ENCODE data around the gene LOXL3. TPM values are rescaled to one million over a fixed set of nuclear protein-coding genes. Genes with fewer than 3 reads are reported as not detected.

LOXL3 gene
- polyA plus RNA-seq, 2 donors: 0.71 to 0.79 TPM

GRCh38 chr2:74524005-74524404 is 29.7 kb downstream of the LOXL3 start:
- Histone ChIP-seq H3K4me3 (ENCODE audit: low read depth in 1 of 2, low read length in 2 of 2) (no peak overlapping the region), H3K36me3 (ENCODE audit: control insufficient read depth in 2 of 2, insufficient read depth in 2 of 2, low read length in 1 of 2) (peaks cover 7 to 11% of the 10 kb centered on the region in 2 donors), H3K9me3 (ENCODE audit: control insufficient read depth in 2 of 2, insufficient read depth in 1 of 2, low read depth in 1 of 2, low read length in 1 of 2) (no peaks in the 10 kb centered on the region), H3K27me3 (ENCODE audit: control insufficient read depth in 1 of 2, insufficient read depth in 2 of 2, low read length in 2 of 2) (no peaks in the 10 kb centered on the region), H3K4me1 (ENCODE audit: control insufficient read depth in 2 of 2, insufficient read depth in 2 of 2, low read length in 1 of 2) (peaks cover 4 to 8% of the 10 kb centered on the region in 2 donors), H3K27ac (ENCODE audit: low read depth in 2 of 2, low read length in 1 of 2) (no peak overlapping the region)
- WGBS, 2 donors: 79 to 82% methylated on average over 9 of the region's 9 CpGs

- H3K27me3 ChIP-seq (ENCODE audit: control insufficient read depth in 1 of 2, insufficient read depth in 2 of 2, low read length in 2 of 2): no peaks in the 10 kb centered on the region
- H3K4me1 ChIP-seq (ENCODE audit: control insufficient read depth in 2 of 2, insufficient read depth in 2 of 2, low read length in 1 of 2): no peaks in the 10 kb centered on the region
- no peaks in the 10 kb centered on the region for H3K9me3 ChIP-seq (ENCODE audit: control insufficient read depth in 2 of 2, insufficient read depth in 1 of 2, low read depth in 1 of 2, low read length in 1 of 2)
- H3K4me3 ChIP-seq (ENCODE audit: low read depth in 1 of 2, low read length in 2 of 2): no peak overlapping the region
- no peak overlapping the region for H3K27ac ChIP-seq (ENCODE audit: low read depth in 2 of 2, low read length in 1 of 2)
- peaks cover 7 to 8% of the 10 kb centered on the region in 2 donors for H3K36me3 ChIP-seq (ENCODE audit: control insufficient read depth in 2 of 2, insufficient read depth in 2 of 2, low read length in 1 of 2)
- WGBS, 2 donors: 74 to 83% methylated on average over 3 of the region's 3 CpGs
Observed at GRCh38 chr2:74522516-74522915, 31.2 kb downstream of the LOXL3 start.

- Histone ChIP-seq H3K4me1 (ENCODE audit: control insufficient read depth in 2 of 2, insufficient read depth in 2 of 2, low read length in 1 of 2) (peaks cover 18 to 20% of the 10 kb centered on the region in 2 donors), H3K36me3 (ENCODE audit: control insufficient read depth in 2 of 2, insufficient read depth in 2 of 2, low read length in 1 of 2) (no peaks in the 10 kb centered on the region), H3K4me3 (ENCODE audit: low read depth in 1 of 2, low read length in 2 of 2) (peak overlapping the region in 1 of 2 donors; percentile 20), H3K27ac (ENCODE audit: low read depth in 2 of 2, low read length in 1 of 2) (no peak overlapping the region), H3K9me3 (ENCODE audit: control insufficient read depth in 2 of 2, insufficient read depth in 1 of 2, low read depth in 1 of 2, low read length in 1 of 2) (peaks cover 0 to 8% of the 10 kb centered on the region in 2 donors), H3K27me3 (ENCODE audit: control insufficient read depth in 1 of 2, insufficient read depth in 2 of 2, low read length in 2 of 2) (peaks cover 4 to 34% of the 10 kb centered on the region in 2 donors)
- 62 to 67% methylated on average over 13 of the region's 13 CpGs for WGBS, 2 donors
Observed at GRCh38 chr2:74516650-74517049, 37.1 kb downstream of the LOXL3 start.

- Histone ChIP-seq H3K36me3 (ENCODE audit: control insufficient read depth in 2 of 2, insufficient read depth in 2 of 2, low read length in 1 of 2) (no peaks in the 10 kb centered on the region), H3K9me3 (ENCODE audit: control insufficient read depth in 2 of 2, insufficient read depth in 1 of 2, low read depth in 1 of 2, low read length in 1 of 2) (peaks cover 0 to 8% of the 10 kb centered on the region in 2 donors), H3K4me3 (ENCODE audit: low read depth in 1 of 2, low read length in 2 of 2) (peak overlapping the region; percentile 20 to 24), H3K4me1 (ENCODE audit: control insufficient read depth in 2 of 2, insufficient read depth in 2 of 2, low read length in 1 of 2) (peaks cover 18 to 20% of the 10 kb centered on the region in 2 donors), H3K27ac (ENCODE audit: low read depth in 2 of 2, low read length in 1 of 2) (no peak overlapping the region), H3K27me3 (ENCODE audit: control insufficient read depth in 1 of 2, insufficient read depth in 2 of 2, low read length in 2 of 2) (peaks cover 4 to 34% of the 10 kb centered on the region in 2 donors)
- WGBS, 2 donors: 7 to 11% methylated on average over 70 to 72 of the region's 72 CpGs
Observed at GRCh38 chr2:74515981-74516633, 37.6 kb downstream of the LOXL3 start.

GRCh38 chr2:74515271-74515980 is 38.3 kb downstream of the LOXL3 start:
- H3K27me3 ChIP-seq (ENCODE audit: control insufficient read depth in 1 of 2, insufficient read depth in 2 of 2, low read length in 2 of 2): peaks cover 4 to 34% of the 10 kb centered on the region in 2 donors
- H3K4me3 ChIP-seq (ENCODE audit: low read depth in 1 of 2, low read length in 2 of 2): peak overlapping the region; percentile 13 to 20
- peaks cover 18 to 20% of the 10 kb centered on the region in 2 donors for H3K4me1 ChIP-seq (ENCODE audit: control insufficient read depth in 2 of 2, insufficient read depth in 2 of 2, low read length in 1 of 2)
- H3K9me3 ChIP-seq (ENCODE audit: control insufficient read depth in 2 of 2, insufficient read depth in 1 of 2, low read depth in 1 of 2, low read length in 1 of 2): peaks cover 0 to 8% of the 10 kb centered on the region in 2 donors
- WGBS, 2 donors: 6 to 7% methylated on average over 59 to 60 of the region's 60 CpGs
- no peak overlapping the region for H3K27ac ChIP-seq (ENCODE audit: low read depth in 2 of 2, low read length in 1 of 2)
- no peaks in the 10 kb centered on the region for H3K36me3 ChIP-seq (ENCODE audit: control insufficient read depth in 2 of 2, insufficient read depth in 2 of 2, low read length in 1 of 2)

GRCh38 chr2:74514368-74515270 is 39.1 kb downstream of the LOXL3 start, which contains the start of gene TLX2:
Gene TLX2 (plus strand): TSS chr2:74514450. CDS start chr2:74514807, 357 bp downstream.
- Histone ChIP-seq H3K9me3 (ENCODE audit: control insufficient read depth in 2 of 2, insufficient read depth in 1 of 2, low read depth in 1 of 2, low read length in 1 of 2) (peaks cover 0 to 8% of the 10 kb centered on the region in 2 donors), H3K36me3 (ENCODE audit: control insufficient read depth in 2 of 2, insufficient read depth in 2 of 2, low read length in 1 of 2) (no peaks in the 10 kb centered on the region), H3K27me3 (ENCODE audit: control insufficient read depth in 1 of 2, insufficient read depth in 2 of 2, low read length in 2 of 2) (peaks cover 4 to 34% of the 10 kb centered on the region in 2 donors), H3K4me1 (ENCODE audit: control insufficient read depth in 2 of 2, insufficient read depth in 2 of 2, low read length in 1 of 2) (peaks cover 18 to 20% of the 10 kb centered on the region in 2 donors), H3K27ac (ENCODE audit: low read depth in 2 of 2, low read length in 1 of 2) (no peak within 1 kb of the TSS), H3K4me3 (ENCODE audit: low read depth in 1 of 2, low read length in 2 of 2) (no peak within 1 kb of the TSS)
- 4% methylated on average over 69 to 82 of the region's 82 CpGs for WGBS, 2 donors

- no peaks in the 10 kb centered on the region for H3K36me3 ChIP-seq (ENCODE audit: control insufficient read depth in 2 of 2, insufficient read depth in 2 of 2, low read length in 1 of 2)
- H3K27ac ChIP-seq (ENCODE audit: low read depth in 2 of 2, low read length in 1 of 2): no peak overlapping the region
- peaks cover 18 to 20% of the 10 kb centered on the region in 2 donors for H3K4me1 ChIP-seq (ENCODE audit: control insufficient read depth in 2 of 2, insufficient read depth in 2 of 2, low read length in 1 of 2)
- H3K27me3 ChIP-seq (ENCODE audit: control insufficient read depth in 1 of 2, insufficient read depth in 2 of 2, low read length in 2 of 2): peaks cover 4 to 34% of the 10 kb centered on the region in 2 donors
- no peak overlapping the region for H3K4me3 ChIP-seq (ENCODE audit: low read depth in 1 of 2, low read length in 2 of 2)
- H3K9me3 ChIP-seq (ENCODE audit: control insufficient read depth in 2 of 2, insufficient read depth in 1 of 2, low read depth in 1 of 2, low read length in 1 of 2): peaks cover 0 to 8% of the 10 kb centered on the region in 2 donors
- 8 to 10% methylated on average over 46 to 52 of the region's 52 CpGs for WGBS, 2 donors
Observed at GRCh38 chr2:74513605-74514367, 40.0 kb downstream of the LOXL3 start.

GRCh38 chr2:74512744-74513604 is 40.8 kb downstream of the LOXL3 start:
- Histone ChIP-seq H3K9me3 (ENCODE audit: control insufficient read depth in 2 of 2, insufficient read depth in 1 of 2, low read depth in 1 of 2, low read length in 1 of 2) (peaks cover 0 to 8% of the 10 kb centered on the region in 2 donors), H3K36me3 (ENCODE audit: control insufficient read depth in 2 of 2, insufficient read depth in 2 of 2, low read length in 1 of 2) (no peaks in the 10 kb centered on the region), H3K4me3 (ENCODE audit: low read depth in 1 of 2, low read length in 2 of 2) (no peak overlapping the region), H3K27ac (ENCODE audit: low read depth in 2 of 2, low read length in 1 of 2) (no peak overlapping the region), H3K4me1 (ENCODE audit: control insufficient read depth in 2 of 2, insufficient read depth in 2 of 2, low read length in 1 of 2) (peaks cover 18 to 20% of the 10 kb centered on the region in 2 donors), H3K27me3 (ENCODE audit: control insufficient read depth in 1 of 2, insufficient read depth in 2 of 2, low read length in 2 of 2) (peaks cover 4 to 34% of the 10 kb centered on the region in 2 donors)
- WGBS, 2 donors: 13% methylated on average over 35 to 36 of the region's 36 CpGs
